Sigmoid colon (tissue), 4 donors: ENCODE data around the gene PARVB.

Experiments used
- CTCF ChIP-seq, 4 experiments: fragments of 450-650 bp in 3 of 4; fragments of 200-600 bp in 1 of 4; IDR thresholded peaks; one replicate each; pipeline ENCODE4 v1.5.1; 2016 to 2019; ENCODE audit warnings: antibody characterized with exemption in 4 of 4, mild to moderate bottlenecking in 3 of 4, moderate library complexity in 2 of 4
- EP300 ChIP-seq, 4 donors: sonication (generic); formaldehyde crosslinking; IDR thresholded peaks; one replicate each; pipeline ENCODE4 v1.6.1; 2017; ENCODE audit warnings: antibody characterized with exemption in 4 of 4
- POLR2AphosphoS5 ChIP-seq, 4 donors: sonication (generic); formaldehyde crosslinking; IDR thresholded peaks; one replicate each; pipeline ENCODE4 v1.6.1; 2017; ENCODE audit warnings: antibody characterized with exemption in 4 of 4

DNA sequence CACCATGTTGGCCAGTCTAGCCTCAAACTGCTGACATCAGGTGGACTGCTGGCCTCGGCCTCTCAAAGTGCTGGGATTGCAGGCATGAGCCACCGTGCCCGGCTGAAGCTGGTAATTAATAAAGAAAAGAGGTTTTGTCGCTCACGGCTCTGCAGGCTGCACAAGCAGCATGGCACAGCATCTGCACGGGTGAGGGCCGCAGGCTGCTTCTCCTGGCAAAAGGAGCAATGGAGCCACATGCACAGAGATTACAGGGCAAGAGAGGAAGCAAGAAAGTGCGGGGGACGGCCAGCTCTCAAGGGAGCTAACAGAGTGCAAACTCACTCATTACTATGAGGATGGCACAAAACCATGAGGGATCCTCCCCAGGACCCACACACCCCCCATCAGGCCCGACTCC lies 4.7 kb upstream of the PARVB start:
- TF ChIP-seq CTCF (IDR thresholded peaks at IDR 0.05) (no peak), POLR2AphosphoS5 (IDR thresholded peaks at IDR 0.05) (no peak), EP300 (IDR thresholded peaks at IDR 0.05) (no peak)
